PFSK-1 (cell line): ENCODE measurements around the gene SCML1.

ENCODE experiments used
- POLR2AphosphoS5 ChIP-seq: IDR thresholded peaks from 2 replicates; pipeline ENCODE4 v1.6.1; 2012; ENCODE audit warnings: low read depth, mild to moderate bottlenecking, control low read depth, low read length, moderate library complexity
- TAF1 ChIP-seq: IDR thresholded peaks from 2 replicates; pipeline ENCODE4 v1.6.1; 2012; ENCODE audit warnings: low read length, control low read depth, borderline replicate concordance; ENCODE audit not compliant: insufficient read depth

DNA sequence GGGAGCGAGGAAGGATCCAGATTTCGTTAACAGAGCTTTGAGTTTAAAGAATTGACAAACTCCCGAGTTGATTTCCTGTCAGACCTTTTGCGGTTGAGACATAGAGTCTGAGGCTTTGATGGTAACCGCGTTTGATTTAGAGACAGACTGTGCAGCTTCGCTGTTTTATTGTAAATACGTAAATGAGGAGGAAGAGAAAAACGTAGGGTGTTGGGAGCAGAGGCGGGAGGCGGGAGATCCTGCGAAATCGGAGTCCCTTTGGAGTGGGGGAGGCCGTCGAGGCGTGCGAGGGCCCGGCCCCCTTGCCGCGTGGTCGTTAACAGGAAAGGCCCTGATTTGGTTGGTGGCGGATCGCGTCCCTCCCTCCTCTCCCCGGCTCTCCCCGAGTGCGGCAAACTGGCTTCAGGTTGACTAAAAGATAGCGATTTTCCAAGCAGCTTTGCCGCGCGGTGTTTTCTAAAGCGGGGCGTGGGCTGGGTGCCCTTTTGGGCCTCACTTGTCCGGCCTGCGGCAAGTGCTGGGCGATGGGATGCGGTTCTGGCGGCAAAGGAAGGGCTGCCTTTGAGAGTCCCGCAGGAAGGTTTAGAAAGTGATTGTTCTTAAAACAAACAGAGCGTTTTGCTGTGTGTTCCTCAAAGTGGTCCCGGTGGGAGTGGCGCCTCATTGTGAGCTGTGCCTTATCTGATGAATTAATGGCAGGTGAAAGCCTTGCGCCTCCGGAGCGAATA lies 857 bp downstream of the SCML1 start:
- TF ChIP-seq POLR2AphosphoS5 (no peak), TAF1 (no peak)
